ENCODE measurements around the gene ZNF219. TPM values are rescaled to one million over a fixed set of nuclear protein-coding genes. Genes with fewer than 3 reads are reported as not detected.

ZNF219 gene
- total RNA-seq, 1 experiment from 2014 or later, result 149 TPM

DNA sequence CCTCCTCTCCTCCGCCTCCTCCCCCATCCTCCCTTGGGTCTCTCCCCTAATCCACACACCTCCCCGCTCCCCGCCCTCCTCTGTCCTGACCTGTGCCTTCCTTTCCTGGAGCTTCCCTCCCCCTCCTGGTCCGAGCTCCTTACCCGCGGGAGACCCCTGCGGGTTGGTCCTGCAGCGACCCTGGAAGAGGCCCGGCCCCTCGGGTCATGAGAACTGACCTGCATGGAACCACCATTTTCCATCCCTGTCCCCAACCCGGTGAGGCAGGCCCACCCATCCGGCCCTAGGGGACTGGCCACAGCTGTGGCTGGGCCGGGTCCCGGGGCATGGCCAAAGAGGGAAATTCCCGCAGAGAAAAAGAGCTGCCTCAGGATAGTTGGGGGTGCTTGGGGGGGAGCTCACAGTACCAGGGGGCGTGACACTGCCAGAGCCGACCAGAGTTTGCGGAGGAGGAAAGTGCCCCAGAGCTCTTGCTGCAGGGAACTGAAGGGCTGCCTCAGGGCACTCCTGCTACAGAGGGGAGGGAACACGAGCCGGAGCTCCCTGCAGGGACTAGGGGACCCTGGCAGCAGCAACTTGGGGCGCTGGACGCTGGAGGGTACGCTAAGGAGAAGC lies 27.7 kb downstream of the ZNF219 start (continued):
- TF ChIP-seq ZNF425 (CRISPR knock-in tag; conservative IDR thresholded peaks at IDR 0.05) (no peak), ETV6 (CRISPR knock-in tag; IDR thresholded peaks at IDR 0.05) (0 out of 2 replicates have a peak, but pooled peaks have one; percentile 15), MYBL2 (CRISPR knock-in tag; IDR thresholded peaks at IDR 0.05) (peak; percentile 43; the same call in 1 of the 2 replicates), ZNF671 (CRISPR knock-in tag; IDR thresholded peaks at IDR 0.05) (no peak), PREB (CRISPR knock-in tag; IDR thresholded peaks at IDR 0.05; ENCODE audit: borderline replicate concordance) (0 out of 2 replicates have a peak, but pooled peaks have one; percentile 32), OVOL2 (CRISPR knock-in tag; IDR thresholded peaks at IDR 0.05; ENCODE audit: borderline replicate concordance) (no peak), ATF1 (CRISPR knock-in tag; IDR thresholded peaks at IDR 0.05) (no peak), FOXK1 (CRISPR knock-in tag; IDR thresholded peaks at IDR 0.05) (peak; percentile 69; the same call in 1 of the 2 replicates), SOX15 (CRISPR knock-in tag; IDR thresholded peaks at IDR 0.05) (no peak), ZNF121 (CRISPR knock-in tag; IDR thresholded peaks at IDR 0.05) (no peak)
- TF ChIP-seq, protein P1, sequence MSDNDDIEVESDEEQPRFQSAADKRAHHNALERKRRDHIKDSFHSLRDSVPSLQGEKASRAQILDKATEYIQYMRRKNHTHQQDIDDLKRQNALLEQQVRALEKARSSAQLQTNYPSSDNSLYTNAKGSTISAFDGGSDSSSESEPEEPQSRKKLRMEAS (CRISPR knock-in tag; IDR thresholded peaks at IDR 0.05), result peak; percentile 42
- TF ChIP-seq, protein P2, sequence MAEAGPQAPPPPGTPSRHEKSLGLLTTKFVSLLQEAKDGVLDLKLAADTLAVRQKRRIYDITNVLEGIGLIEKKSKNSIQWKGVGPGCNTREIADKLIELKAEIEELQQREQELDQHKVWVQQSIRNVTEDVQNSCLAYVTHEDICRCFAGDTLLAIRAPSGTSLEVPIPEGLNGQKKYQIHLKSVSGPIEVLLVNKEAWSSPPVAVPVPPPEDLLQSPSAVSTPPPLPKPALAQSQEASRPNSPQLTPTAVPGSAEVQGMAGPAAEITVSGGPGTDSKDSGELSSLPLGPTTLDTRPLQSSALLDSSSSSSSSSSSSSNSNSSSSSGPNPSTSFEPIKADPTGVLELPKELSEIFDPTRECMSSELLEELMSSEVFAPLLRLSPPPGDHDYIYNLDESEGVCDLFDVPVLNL (CRISPR knock-in tag; IDR thresholded peaks at IDR 0.05; ENCODE audit: borderline replicate concordance, low read depth), result no peak
- TF ChIP-seq, protein P3, sequence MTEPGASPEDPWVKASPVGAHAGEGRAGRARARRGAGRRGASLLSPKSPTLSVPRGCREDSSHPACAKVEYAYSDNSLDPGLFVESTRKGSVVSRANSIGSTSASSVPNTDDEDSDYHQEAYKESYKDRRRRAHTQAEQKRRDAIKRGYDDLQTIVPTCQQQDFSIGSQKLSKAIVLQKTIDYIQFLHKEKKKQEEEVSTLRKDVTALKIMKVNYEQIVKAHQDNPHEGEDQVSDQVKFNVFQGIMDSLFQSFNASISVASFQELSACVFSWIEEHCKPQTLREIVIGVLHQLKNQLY (CRISPR knock-in tag; IDR thresholded peaks at IDR 0.05), result no peak
- TF ChIP-seq, protein P4, sequence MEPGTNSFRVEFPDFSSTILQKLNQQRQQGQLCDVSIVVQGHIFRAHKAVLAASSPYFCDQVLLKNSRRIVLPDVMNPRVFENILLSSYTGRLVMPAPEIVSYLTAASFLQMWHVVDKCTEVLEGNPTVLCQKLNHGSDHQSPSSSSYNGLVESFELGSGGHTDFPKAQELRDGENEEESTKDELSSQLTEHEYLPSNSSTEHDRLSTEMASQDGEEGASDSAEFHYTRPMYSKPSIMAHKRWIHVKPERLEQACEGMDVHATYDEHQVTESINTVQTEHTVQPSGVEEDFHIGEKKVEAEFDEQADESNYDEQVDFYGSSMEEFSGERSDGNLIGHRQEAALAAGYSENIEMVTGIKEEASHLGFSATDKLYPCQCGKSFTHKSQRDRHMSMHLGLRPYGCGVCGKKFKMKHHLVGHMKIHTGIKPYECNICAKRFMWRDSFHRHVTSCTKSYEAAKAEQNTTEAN (CRISPR knock-in tag; IDR thresholded peaks at IDR 0.05), result no peak
- TF ChIP-seq, protein P5, sequence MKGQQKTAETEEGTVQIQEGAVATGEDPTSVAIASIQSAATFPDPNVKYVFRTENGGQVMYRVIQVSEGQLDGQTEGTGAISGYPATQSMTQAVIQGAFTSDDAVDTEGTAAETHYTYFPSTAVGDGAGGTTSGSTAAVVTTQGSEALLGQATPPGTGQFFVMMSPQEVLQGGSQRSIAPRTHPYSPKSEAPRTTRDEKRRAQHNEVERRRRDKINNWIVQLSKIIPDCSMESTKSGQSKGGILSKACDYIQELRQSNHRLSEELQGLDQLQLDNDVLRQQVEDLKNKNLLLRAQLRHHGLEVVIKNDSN (CRISPR knock-in tag; IDR thresholded peaks at IDR 0.05), result peak; percentile 23; the same call in 1 of the 2 replicates

- TF ChIP-seq CREM (CRISPR knock-in tag; IDR thresholded peaks at IDR 0.05) (peak; percentile 25; the same call in 1 of the 2 replicates), SP1 (CRISPR knock-in tag; conservative IDR thresholded peaks at IDR 0.05) (peak; percentile 16), FOXP4 (CRISPR knock-in tag; IDR thresholded peaks at IDR 0.05) (0 out of 2 replicates have a peak, but pooled peaks have one; percentile 1), ATF3 (CRISPR knock-in tag; conservative IDR thresholded peaks at IDR 0.05) (no peak)
- TF ChIP-seq, protein P6, sequence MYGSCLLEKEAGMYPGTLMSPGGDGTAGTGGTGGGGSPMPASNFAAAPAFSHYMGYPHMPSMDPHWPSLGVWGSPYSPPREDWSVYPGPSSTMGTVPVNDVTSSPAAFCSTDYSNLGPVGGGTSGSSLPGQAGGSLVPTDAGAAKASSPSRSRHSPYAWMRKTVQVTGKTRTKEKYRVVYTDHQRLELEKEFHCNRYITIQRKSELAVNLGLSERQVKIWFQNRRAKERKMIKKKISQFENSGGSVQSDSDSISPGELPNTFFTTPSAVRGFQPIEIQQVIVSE (CRISPR knock-in tag; IDR thresholded peaks at IDR 0.05; ENCODE audit: borderline replicate concordance), result no peak
- TF ChIP-seq, protein P3 (CRISPR knock-in tag; IDR thresholded peaks at IDR 0.05), result no peak
- POLR2A ChIA-PET, result interaction anchor here (0.5 to 3.0 kb wide), 13 partner anchors 11 to 728 kb away, joined by 3 to 74 read pairs (median 8); no protein-coding TSS in a partner anchor
- Mint-ChIP-seq H3K27me3 (ENCODE audit: low read depth) (peaks cover 5% of the 10 kb centered on the region; the same call in 1 of the 2 replicates), H3K4me3 (peak within 1 kb of the TSS; percentile 89), H3K27ac (peak within 1 kb of the TSS; percentile 80), H3K4me1 (peaks cover 33% of the 10 kb centered on the region), H3K9me3 (no peaks in the 10 kb centered on the region), H3K36me3 (peaks cover 17% of the 10 kb centered on the region)
- DNase-seq (ENCODE audit: low spot score) (peak; percentile 58), ATAC-seq (peak; percentile 0; the same call in 1 of the 2 replicates)
- CTCF ChIA-PET, result interaction anchor here (0.8 to 4.6 kb wide), 18 partner anchors 9 to 197 kb away, joined by 3 to 165 read pairs (median 15); partner anchors contain the start of genes SLC39A2, TMEM253 and ZNF219
Measured at GRCh38 chr14:21070083-21070609, 28.3 kb downstream of the ZNF219 start, which contains the start of gene ARHGEF40. TSS of gene ARHGEF40 (plus strand) at chr14:21070304. CDS start at chr14:21070397, 93 bp downstream.

Data from WTC11 (cell line).